ENCODE results near the gene C1QTNF1.

The C1QTNF1 gene

GRCh38 chr17:78992542-78993212, 31.3 kb upstream of the C1QTNF1 start:
- DNase-seq (ENCODE audit: low read depth in 2 of 3, low spot score in 1 of 3), result no peak

DNA sequence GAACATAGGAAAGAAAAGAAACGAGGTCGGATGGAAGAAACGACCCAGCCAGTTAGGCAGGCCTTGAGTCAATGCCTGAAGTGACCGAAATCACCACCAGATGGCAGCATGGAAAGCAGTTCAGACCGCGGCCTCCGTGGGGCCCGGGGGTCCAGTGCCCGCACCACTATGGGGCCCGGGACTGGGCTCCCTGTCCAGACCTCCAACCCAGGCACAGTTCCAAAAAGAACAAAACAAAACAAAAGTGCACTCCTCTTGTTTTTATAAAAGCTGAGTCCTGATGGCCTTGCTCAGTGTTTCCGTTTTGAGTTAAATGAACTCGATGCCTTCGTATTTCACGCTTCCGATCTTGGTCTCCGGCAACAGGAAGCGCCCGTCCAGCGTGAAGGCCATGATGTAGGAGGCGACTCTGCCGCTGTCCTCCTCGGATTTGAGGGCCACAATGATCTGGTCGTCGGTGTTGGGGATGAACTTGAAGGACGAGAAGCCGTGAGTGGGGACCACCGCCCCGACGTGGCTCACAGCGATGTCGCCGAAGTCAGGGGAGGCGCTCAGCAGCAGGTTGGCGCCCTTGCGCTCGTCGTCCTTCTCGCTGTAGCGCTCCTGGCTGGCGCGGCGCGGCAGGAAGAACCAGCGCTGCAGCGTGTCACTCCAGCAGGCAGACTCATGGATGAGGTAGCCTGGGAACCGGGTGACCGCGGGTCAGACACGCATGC, 30.6 kb upstream of the C1QTNF1 start:
- peak in 2 of 3 donors; percentile 41 to 59 for DNase-seq (ENCODE audit: low read depth in 2 of 3, low spot score in 1 of 3)

DNA sequence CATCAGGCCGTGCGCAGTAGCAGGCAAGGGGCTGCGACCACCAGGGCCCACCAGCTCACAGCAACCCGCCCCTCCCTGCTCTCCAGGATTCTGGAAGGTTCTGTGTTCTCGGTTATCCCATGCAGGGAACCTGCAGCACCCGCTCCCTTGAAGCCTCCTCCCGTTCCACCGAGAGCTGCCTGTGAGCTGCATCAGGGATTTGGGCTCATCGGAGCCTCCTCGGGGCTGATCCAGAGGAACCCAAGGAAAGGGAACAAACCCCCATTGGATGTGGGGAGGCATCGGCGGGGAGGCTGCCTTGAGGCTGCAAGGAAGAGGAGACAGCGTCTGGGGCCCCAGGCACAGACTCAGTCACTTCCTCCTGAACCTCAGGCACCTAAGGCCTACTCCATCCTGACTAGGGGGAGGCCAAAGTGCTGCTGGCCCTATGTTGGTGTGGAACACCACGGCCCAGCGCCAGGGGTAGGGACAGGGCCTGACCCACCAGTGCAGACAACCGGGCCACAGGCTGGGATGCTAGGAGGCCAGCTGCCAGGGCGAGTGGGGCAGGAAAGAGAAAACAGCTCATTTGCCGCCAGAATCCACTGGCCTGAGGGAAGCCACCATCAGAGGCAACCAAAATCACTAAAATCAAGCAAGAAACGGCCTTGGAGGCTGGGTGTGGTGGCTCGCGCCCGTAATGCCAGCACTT, 29.8 kb upstream of the C1QTNF1 start:
- DNase-seq (ENCODE audit: low read depth in 2 of 3, low spot score in 1 of 3), result no peak

DNA sequence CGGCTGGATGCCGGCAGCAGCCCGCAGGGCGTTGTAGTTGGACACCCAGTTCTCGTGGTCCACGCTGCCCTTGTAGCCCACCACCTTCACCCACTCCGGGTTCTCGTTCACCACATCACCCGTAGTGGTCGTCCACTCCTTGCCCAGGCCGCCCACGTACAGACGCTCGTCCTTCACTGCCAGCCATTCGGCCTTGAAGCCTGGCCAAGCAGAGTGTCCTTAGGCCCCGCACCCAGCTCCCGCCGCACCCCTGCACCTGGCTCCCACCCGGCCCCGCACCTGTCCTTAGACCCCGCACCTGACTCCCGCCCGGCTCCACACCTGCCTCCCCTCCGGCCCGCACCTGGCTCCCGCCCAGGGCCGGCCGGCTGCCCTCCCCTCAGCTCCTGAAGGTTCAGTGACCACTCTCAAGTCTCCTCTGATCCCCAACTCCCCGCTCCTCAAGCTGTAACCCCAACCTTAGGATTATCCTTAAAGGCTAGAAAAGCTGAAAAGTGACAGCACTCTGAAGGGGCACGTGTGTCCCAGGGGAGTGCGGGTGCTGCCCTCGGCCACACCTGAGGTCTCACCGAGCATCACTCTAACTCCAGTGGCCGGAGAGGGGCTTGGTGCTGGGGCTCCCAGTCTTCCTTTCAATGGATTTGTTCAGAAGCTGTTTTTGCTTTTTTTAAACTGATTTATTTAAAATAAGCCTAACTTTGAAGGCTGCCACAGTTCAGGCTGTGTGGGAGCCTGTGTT, 28.8 kb upstream of the C1QTNF1 start:
- no peak for DNase-seq (ENCODE audit: low read depth in 2 of 3, low spot score in 1 of 3)

- DNase-seq (ENCODE audit: low read depth in 2 of 3, low spot score in 1 of 3), result no peak
Measured at GRCh38 chr17:78995761-78996451, 28.1 kb upstream of the C1QTNF1 start.

- no peak for DNase-seq (ENCODE audit: low read depth in 2 of 3, low spot score in 1 of 3)
Measured at GRCh38 chr17:78996781-78997201, 27.2 kb upstream of the C1QTNF1 start.

DNA sequence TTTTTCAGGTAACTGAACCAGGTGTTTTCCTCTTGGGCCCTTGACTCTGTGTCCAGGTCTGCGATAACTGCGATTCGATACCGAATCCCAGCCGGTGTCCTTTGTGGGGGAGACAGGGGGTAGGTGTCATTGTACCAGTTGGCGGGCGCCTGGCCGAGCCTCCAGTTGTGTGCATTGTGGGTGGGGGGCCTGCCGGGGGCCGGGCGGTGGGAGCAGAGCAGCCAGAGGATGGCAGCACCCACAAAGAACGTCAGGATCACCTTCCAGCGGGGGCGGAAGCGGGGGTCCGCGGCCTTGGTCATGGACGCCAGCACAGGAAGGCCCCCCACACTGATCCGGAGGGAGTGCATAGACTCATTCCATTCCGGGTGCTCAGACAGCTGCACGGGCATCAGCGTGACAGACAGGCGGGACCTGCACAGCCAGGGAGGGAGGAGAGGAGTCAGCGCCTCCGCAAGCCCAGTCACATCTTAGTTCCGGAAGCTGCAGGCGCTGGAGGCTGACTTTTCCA, 26.7 kb upstream of the C1QTNF1 start:
- no peak for DNase-seq (ENCODE audit: low read depth in 2 of 3, low spot score in 1 of 3)

DNA sequence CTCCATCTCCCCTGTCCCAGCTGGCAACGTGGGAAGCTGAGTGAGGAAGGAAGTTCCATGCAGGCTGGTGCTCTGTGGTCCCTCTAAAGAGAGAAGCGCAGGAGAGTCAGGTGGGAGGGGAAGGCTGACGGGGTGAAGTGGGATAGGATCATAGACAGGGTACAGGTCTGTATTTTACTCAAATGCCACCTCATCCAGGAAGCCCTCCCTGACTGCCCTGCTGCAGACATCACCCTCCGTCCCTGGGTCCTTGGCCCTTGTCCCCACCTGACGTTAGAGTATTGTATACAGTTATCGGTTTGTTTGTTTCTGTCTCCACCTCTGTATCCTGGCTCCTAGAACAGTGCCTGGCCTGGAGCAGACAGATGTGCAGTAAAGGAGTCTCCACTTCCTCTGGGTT, 26.1 kb upstream of the C1QTNF1 start:
- no peak for DNase-seq (ENCODE audit: low read depth in 2 of 3, low spot score in 1 of 3)

GRCh38 chr17:78998311-78999055, 25.5 kb upstream of the C1QTNF1 start:
- no peak for DNase-seq (ENCODE audit: low read depth in 2 of 3, low spot score in 1 of 3)

DNA sequence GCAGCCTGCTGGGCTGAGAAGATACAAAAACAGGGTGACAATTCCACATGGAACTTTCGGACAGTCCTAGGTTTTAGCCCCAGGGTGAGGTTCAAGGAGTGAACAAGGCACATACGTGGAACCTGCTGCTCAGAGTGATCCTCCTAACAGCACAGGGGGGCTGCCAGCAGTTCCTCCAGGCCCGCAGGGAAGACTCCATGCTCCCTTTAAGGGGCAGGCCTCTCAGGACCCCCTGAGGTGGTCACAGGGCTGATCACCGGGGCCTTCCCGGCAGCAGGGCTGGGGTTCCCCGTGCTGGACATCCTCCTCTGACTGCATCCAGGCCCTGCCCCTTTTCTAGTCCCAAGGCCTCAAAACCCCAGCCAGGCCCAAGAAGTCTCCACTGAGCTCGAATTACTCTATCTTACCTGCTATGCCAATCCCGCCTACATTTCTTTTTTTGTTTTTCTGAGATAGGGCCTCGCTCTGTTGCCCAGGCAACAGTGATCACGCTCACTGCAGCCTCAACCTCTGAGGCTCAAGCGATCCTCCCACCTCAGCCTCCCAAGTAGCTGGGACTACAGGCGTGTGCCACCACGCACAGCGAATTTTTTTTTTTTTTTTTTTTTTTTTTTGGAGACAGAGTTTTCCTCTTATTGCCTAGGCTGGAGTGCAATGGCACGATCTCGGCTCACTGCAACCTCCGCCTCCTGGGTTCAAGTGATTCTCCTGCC, 24.8 kb upstream of the C1QTNF1 start:
- DNase-seq (ENCODE audit: low read depth in 2 of 3, low spot score in 1 of 3), result no peak

DNA sequence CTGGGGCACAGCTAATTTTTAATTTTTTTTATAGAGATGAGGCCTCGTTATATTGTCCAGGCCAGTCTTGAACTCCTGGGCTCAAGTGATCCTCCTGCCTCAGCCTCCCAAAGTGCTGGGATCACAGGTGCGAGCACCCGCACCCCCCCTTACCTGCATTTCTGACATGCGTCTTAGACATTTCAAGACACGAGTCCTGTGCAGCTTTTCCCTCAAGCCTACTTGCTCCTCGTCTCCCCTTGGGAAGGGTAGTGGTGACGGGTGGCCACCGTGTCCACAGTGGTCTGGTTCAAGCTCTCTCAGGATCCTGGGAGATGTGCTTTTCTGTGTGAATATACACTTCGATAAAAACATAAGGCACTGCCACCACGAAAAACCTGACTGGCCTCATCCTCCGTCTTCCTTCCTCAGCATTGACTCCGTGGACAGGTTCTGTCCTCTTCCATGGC, 24.0 kb upstream of the C1QTNF1 start:
- DNase-seq (ENCODE audit: low read depth in 2 of 3, low spot score in 1 of 3), result no peak

- no peak for DNase-seq (ENCODE audit: low read depth in 2 of 3, low spot score in 1 of 3)
Measured at GRCh38 chr17:79000396-79001189, 23.4 kb upstream of the C1QTNF1 start.

GRCh38 chr17:79001190-79002020, 22.6 kb upstream of the C1QTNF1 start:
- DNase-seq (ENCODE audit: low read depth in 2 of 3, low spot score in 1 of 3), result no peak

GRCh38 chr17:79002291-79002690, 21.7 kb upstream of the C1QTNF1 start:
- no peak for DNase-seq (ENCODE audit: low read depth in 2 of 3, low spot score in 1 of 3)

DNA sequence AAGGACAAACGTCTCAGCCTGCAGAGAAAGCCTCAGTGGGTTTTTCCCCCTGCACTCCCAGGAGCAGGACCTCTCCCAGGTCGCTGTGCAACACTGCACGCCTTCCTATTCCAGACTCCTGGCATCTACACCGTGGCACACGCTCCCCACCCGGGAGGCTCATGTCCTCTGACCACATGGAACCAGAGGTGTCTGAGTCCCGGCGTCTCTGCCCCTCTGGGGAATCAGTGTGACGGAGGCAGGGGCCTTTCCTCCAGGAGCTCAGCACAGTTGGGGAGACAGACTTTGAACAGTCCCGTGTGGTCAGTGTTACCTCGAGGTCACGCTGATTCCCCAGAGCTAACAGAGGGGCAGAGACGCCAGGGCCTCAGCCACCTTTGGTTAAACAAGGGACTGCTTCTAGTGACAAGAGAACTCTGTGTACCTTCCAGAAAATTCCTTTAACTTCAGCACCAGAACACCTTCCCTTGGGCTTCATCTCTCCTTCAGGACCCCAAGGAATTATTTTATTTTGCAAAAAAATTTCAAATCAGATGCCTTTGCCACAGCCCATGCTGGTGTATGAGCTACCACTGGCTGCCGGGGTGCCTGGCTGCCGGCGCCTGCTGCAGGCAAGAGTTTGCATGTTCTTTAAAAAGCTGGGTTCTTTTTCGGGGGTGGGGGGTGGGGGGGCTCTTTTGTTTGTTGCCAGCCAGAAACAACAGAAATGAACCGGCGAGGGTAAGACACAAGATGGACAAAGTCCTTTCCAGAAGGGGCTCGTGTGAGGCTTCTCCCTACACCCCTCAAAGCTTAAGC, 21.0 kb upstream of the C1QTNF1 start:
- DNase-seq (ENCODE audit: low read depth in 2 of 3, low spot score in 1 of 3), result no peak

- no peak for DNase-seq (ENCODE audit: low read depth in 2 of 3, low spot score in 1 of 3)
Measured at GRCh38 chr17:79003661-79004411, 20.1 kb upstream of the C1QTNF1 start.

Measured in stimulated activated CD4-positive, alpha-beta T cell treated with anti-CD3 and anti-CD28 coated beads, Interleukin-12 subunit alpha, Interleukin-12 subunit beta, amount 100 ng/mL, for 48 hours (primary cell).